CD4-positive, alpha-beta T cell (primary cell): Measurements from ENCODE around the gene VSTM5. TPM values are rescaled to one million over a fixed set of nuclear protein-coding genes. Genes with fewer than 3 reads are reported as not detected.
"Not testable (repeated sequence)": the region's sequence is repeated elsewhere in the genome, so short reads cannot be mapped to it uniquely, and the experiment has no call there.

Experiments used
- ATAC-seq: fragments of 200-7000 bp; cut with Tn5 transposase; one replicate; pipeline ENCODE4 v1.10.0; 2022; ENCODE audit warnings: mild to moderate bottlenecking; ENCODE audit not compliant: poor library complexity
- CTCF ChIA-PET: fragments of 350-600 bp; sonication (Branson Sonifier 250); formaldehyde crosslinking; loops from one replicate; lab custom pipeline; 2021; ENCODE audit warnings: antibody characterized with exemption, inconsistent platforms; lab: Charles Lee
- POLR2A ChIA-PET: fragments of 350-600 bp; sonication (Branson Sonifier 250); formaldehyde crosslinking; loops from one replicate; lab custom pipeline; 2021; ENCODE audit warnings: antibody characterized with exemption, inconsistent platforms; lab: Charles Lee
- DNase-seq, 14 experiments: peaks; one replicate each; pipeline ENCODE4 v3.0.0-alpha.2; 2013 to 2020; ENCODE audit warnings: mixed read lengths in 2 of 14
- H3K27ac ChIP-seq, 2 donors: one replicate each; pipeline versions ENCODE4 v1.5.1 to v1.7.0; 2013; ENCODE audit warnings: low read length in 2 of 2, low read depth in 1 of 2, mild to moderate bottlenecking in 1 of 2
- H3K27me3 ChIP-seq, 2 experiments: 1 replicate in 1 of 2; 2 replicates in 1 of 2; pipeline versions ENCODE4 v1.6.1 to v1.7.0; 2013; ENCODE audit warnings: low read length in 2 of 2, control low read depth in 1 of 2, mild to moderate bottlenecking in 1 of 2, moderate library complexity in 1 of 2; ENCODE audit not compliant: insufficient read depth in 2 of 2, control insufficient read depth in 1 of 2
- H3K36me3 ChIP-seq: one replicate; pipeline ENCODE4 v1.6.1; 2013; ENCODE audit warnings: low read length, control low read depth; ENCODE audit not compliant: insufficient read depth
- H3K4me1 ChIP-seq: one replicate; pipeline ENCODE4 v1.6.1; 2013; ENCODE audit warnings: low read length, control low read depth; ENCODE audit not compliant: insufficient read depth
- H3K4me3 ChIP-seq: one replicate; pipeline ENCODE4 v1.5.1; 2013; ENCODE audit warnings: mild to moderate bottlenecking, low read length, moderate library complexity
- H3K9me3 ChIP-seq, 2 experiments: 1 replicate in 1 of 2; 2 replicates in 1 of 2; pipeline versions ENCODE4 v1.6.1 to v1.7.0; 2013; ENCODE audit warnings: low read length in 2 of 2, mild to moderate bottlenecking in 2 of 2, control low read depth in 1 of 2, moderate library complexity in 1 of 2; ENCODE audit not compliant: control insufficient read depth in 1 of 2, insufficient read depth in 1 of 2
- H3K27ac Mint-ChIP-seq: one replicate; pipeline ENCODE4 v1.8.0; 2020; ENCODE audit warnings: mixed read lengths
- H3K27me3 Mint-ChIP-seq: one replicate; pipeline ENCODE4 v1.8.0; 2021; ENCODE audit warnings: mixed read lengths
- H3K36me3 Mint-ChIP-seq: one replicate; pipeline ENCODE4 v1.8.0; 2021; ENCODE audit warnings: low read depth, mixed read lengths
- H3K4me1 Mint-ChIP-seq: one replicate; pipeline ENCODE4 v1.8.0; 2021; ENCODE audit warnings: low read depth, mixed read lengths
- H3K4me3 Mint-ChIP-seq: one replicate; pipeline ENCODE4 v1.8.0; 2020; ENCODE audit warnings: mild to moderate bottlenecking, mixed read lengths
- H3K9me3 Mint-ChIP-seq: one replicate; pipeline ENCODE4 v1.8.0; 2020; ENCODE audit warnings: mixed read lengths
- intact Hi-C, 2 experiments: fragments of 100-400 bp; cut with DNase I in 1 of 2; cut with micrococcal nuclease in 1 of 2; formaldehyde crosslinking; loops; one replicate each; pipeline versions ENCODE4 v1.15.1 to v1.9.0; 2023 to 2025; cut with DNase I, micrococcal nuclease
- total RNA-seq, 174 experiments: library from RNA in 2 of 174; stranded (reverse) in 2 of 174; gene quantifications; one replicate each; pipeline ENCODE4 v1.2.3 and lab custom pipeline; 2021 to 2026
- TF ChIP-seq, protein P1 (sequence below): fragments of 200-600 bp; IDR thresholded peaks from one replicate; pipeline ENCODE4 v1.8.0; 2022; ENCODE audit warnings: antibody characterized with exemption, mild to moderate bottlenecking

Gene VSTM5
- total RNA-seq, 2 experiments from 2014 or later: not detected

DNA sequence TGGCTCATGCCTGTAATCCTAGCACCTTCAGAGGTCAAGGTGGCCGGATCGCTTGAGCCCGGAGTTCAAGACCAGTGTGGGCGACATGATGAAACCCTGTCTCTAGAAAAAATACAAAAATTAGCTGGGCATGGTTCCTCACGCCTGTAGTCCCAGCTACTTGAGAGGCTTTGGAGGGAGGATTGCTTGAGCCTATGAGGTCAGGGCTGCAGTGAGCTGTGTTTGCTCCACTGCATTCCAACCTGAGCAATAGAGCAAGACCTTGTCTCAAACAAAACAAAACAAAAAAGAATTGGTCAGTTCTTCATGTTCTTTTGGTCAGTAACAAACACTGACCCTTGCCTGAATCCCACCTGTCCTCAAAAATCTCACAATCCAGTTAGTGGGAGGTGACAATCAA, 36.7 kb upstream of the VSTM5 start:
- no peak overlapping the region for H3K4me3 Mint-ChIP-seq

DNA sequence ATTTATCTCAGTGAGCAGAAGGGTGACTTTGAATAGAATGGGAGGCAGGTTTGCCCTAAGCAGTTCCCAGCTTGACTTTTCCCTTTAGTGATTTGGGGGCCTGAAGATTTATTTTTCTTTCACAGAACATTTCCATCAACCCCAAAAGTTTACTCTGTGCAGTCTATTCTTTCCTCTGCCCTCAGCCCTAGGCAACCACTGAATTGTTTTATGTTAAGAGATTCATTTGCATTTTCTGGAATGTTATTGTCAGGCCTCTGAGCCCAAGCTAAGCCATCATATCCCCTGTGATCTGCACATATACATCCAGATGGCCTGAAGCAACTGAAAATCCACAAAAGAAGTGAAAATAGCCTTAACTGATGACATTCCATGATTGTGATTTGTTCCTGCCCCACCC, 28.7 kb upstream of the VSTM5 start:
- DNase-seq, H3K4me1 Mint-ChIP-seq, H3K9me3 Mint-ChIP-seq, H3K36me3 ChIP-seq, H3K27ac Mint-ChIP-seq, H3K27ac ChIP-seq, H3K27me3 ChIP-seq, H3K4me1 ChIP-seq, H3K27me3 Mint-ChIP-seq, POLR2A ChIA-PET, H3K4me3 ChIP-seq, intact Hi-C loops, H3K36me3 Mint-ChIP-seq, H3K4me3 Mint-ChIP-seq, ATAC-seq, CTCF ChIA-PET: not testable (repeated sequence)
- peaks cover 9 to 15% of the 10 kb centered on the region in 2 experiments for H3K9me3 ChIP-seq

More for the DNA sequence above, 36.7 kb upstream of the VSTM5 start:
- Histone ChIP-seq H3K4me3 (no peak overlapping the region), H3K27me3 (peaks cover 0 to 3% of the 10 kb centered on the region in 2 experiments), H3K4me1 (no peaks in the 10 kb centered on the region), H3K27ac (no peak overlapping the region), H3K36me3 (no peaks in the 10 kb centered on the region), H3K9me3 (peaks cover 4 to 12% of the 10 kb centered on the region in 2 experiments)
- Mint-ChIP-seq H3K9me3 (peaks cover 3% of the 10 kb centered on the region), H3K27ac (no peak overlapping the region), H3K36me3 (no peaks in the 10 kb centered on the region), H3K27me3 (peaks cover 41% of the 10 kb centered on the region), H3K4me1 (no peaks in the 10 kb centered on the region)
- TF ChIP-seq, protein P1, sequence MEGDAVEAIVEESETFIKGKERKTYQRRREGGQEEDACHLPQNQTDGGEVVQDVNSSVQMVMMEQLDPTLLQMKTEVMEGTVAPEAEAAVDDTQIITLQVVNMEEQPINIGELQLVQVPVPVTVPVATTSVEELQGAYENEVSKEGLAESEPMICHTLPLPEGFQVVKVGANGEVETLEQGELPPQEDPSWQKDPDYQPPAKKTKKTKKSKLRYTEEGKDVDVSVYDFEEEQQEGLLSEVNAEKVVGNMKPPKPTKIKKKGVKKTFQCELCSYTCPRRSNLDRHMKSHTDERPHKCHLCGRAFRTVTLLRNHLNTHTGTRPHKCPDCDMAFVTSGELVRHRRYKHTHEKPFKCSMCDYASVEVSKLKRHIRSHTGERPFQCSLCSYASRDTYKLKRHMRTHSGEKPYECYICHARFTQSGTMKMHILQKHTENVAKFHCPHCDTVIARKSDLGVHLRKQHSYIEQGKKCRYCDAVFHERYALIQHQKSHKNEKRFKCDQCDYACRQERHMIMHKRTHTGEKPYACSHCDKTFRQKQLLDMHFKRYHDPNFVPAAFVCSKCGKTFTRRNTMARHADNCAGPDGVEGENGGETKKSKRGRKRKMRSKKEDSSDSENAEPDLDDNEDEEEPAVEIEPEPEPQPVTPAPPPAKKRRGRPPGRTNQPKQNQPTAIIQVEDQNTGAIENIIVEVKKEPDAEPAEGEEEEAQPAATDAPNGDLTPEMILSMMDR: no peak
- DNase-seq (no peak), ATAC-seq (no peak)
- intact Hi-C loops: no loop called here
- ChIA-PET CTCF (no interaction called here), POLR2A (no interaction called here)

DNA sequence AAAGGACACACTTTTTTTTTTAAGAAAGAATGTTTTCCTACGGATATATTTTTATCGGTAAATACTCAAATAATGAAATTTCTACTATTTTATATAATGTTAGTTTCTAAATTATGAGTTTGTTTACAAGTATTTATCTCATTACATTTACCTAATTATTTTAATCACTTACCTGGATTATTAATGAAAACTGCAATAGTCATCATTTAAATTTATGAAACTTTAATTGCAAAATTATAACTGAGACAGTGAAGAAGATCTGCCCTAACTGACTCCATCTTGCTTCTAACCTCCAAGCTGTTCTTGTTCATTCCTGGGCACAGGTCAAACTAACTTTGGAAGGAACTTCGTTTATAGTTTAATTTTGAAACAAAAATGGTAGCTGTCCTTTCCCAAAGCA, 25.2 kb upstream of the VSTM5 start:
- no peak for ATAC-seq
- CTCF ChIA-PET: no interaction called here

DNA sequence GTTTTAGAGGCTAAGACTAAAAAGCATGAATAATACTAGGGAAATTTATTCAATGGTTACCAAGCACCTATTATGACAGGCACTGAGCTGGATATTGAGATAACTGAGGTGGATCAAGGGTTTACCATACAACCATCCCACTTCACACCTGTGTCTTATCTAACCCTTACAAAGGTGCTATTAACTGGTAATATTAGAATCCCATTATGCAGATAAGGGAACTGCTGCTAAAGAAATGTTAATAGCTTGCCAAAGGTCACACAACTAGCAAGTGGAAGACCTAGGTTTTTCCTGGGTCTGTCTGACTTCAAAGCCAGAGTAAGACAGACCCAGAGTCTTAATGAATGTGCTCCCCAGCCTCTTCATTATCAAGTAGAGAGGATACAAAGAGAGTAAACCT, 21.1 kb upstream of the VSTM5 start:
- CTCF ChIA-PET: no interaction called here
- Histone ChIP-seq H3K4me1 (no peaks in the 10 kb centered on the region), H3K36me3 (no peaks in the 10 kb centered on the region), H3K4me3 (no peak overlapping the region), H3K27ac (no peak overlapping the region), H3K27me3 (no peaks in the 10 kb centered on the region), H3K9me3 (no peaks in the 10 kb centered on the region)
- intact Hi-C loops: no loop called here
- Mint-ChIP-seq H3K36me3 (no peaks in the 10 kb centered on the region), H3K27ac (no peak overlapping the region), H3K27me3 (peaks cover 16% of the 10 kb centered on the region), H3K4me3 (no peak overlapping the region), H3K4me1 (no peaks in the 10 kb centered on the region), H3K9me3 (no peaks in the 10 kb centered on the region)
- POLR2A ChIA-PET: no interaction called here
- DNase-seq (no peak), ATAC-seq (no peak)
- TF ChIP-seq, protein P1: no peak

More for the DNA sequence above, 25.2 kb upstream of the VSTM5 start:
- POLR2A ChIA-PET: no interaction called here
- TF ChIP-seq, protein P1: no peak
- Mint-ChIP-seq H3K9me3 (no peaks in the 10 kb centered on the region), H3K4me3 (no peak overlapping the region), H3K27me3 (peaks cover 18% of the 10 kb centered on the region), H3K36me3 (no peaks in the 10 kb centered on the region), H3K4me1 (no peaks in the 10 kb centered on the region), H3K27ac (no peak overlapping the region)
- intact Hi-C loops: no loop called here
- DNase-seq: no peak
- Histone ChIP-seq H3K4me1 (no peaks in the 10 kb centered on the region), H3K27me3 (no peaks in the 10 kb centered on the region), H3K36me3 (no peaks in the 10 kb centered on the region), H3K9me3 (peaks cover 0 to 1% of the 10 kb centered on the region in 2 experiments), H3K4me3 (no peak overlapping the region), H3K27ac (no peak overlapping the region)
